GM12892 (cell line): ENCODE data around the gene RBM4.

Experiments used
- POLR2A ChIP-seq: IDR thresholded peaks from 2 replicates; pipeline ENCODE4 v1.6.1; 2011; ENCODE audit warnings: low read depth, low read length, control low read depth
- POLR2AphosphoS5 ChIP-seq: IDR thresholded peaks from 2 replicates; pipeline ENCODE4 v1.6.1; 2011; ENCODE audit warnings: low read depth, low read length, control low read depth
- TAF1 ChIP-seq: IDR thresholded peaks from 2 replicates; pipeline ENCODE4 v1.6.1; 2011; ENCODE audit warnings: low read depth, mild to moderate bottlenecking, control low read depth, low read length, borderline replicate concordance

- TF ChIP-seq POLR2A, result no peak
- TF ChIP-seq TAF1, result no peak
- no peak for TF ChIP-seq POLR2AphosphoS5
Measured at GRCh38 chr11:66609721-66610617, 28.5 kb upstream of the RBM4 start.
